GM19193 (cell line): Measurements from ENCODE around the gene HOXC9.

Source experiments
- POLR2A ChIP-seq: IDR thresholded peaks from 4 replicates; pipeline ENCODE4 v1.6.1; 2011; ENCODE audit not compliant: insufficient read depth, insufficient read length; ENCODE audit errors: extremely low read depth

Gene HOXC9

DNA sequence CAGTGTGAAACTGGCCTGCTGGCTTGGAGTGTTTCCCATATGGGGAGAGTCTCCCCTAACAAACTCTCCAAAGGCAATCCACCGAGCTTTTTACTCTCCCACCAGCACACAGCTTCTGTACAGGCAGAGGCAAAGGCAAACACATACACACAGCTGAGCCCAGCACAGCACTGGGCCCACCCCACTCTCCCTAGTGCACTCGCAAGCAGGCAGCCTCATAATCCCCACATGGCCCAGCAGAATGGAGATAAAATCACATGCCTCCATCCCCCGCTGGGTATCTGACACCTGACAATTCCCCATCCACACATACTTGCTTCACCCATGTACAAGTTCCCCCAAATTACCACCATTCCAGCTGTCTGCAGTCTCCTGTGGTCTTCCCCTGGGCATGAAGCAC lies 41.8 kb upstream of the HOXC9 start:
- no peak for TF ChIP-seq POLR2A

DNA sequence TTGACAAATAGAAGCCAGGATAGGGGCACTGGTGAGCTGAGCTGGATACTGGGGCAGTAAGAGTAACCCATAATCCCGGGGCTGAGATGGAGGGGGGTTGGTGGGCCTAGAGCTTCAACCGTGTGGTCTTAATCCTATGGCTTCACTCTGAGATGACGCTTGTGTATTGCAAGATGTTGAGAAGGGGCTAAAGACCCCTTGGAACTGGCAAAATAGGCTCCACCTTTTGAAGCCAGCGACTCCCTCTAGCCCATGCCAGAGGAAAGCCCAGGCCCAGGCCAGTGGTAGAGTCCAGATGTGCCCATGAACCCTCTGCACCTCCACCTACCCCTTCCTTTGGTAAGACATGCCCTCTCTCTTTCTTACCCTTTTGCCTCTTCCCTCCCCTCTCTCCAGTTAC lies 40.6 kb upstream of the HOXC9 start:
- no peak for TF ChIP-seq POLR2A

DNA sequence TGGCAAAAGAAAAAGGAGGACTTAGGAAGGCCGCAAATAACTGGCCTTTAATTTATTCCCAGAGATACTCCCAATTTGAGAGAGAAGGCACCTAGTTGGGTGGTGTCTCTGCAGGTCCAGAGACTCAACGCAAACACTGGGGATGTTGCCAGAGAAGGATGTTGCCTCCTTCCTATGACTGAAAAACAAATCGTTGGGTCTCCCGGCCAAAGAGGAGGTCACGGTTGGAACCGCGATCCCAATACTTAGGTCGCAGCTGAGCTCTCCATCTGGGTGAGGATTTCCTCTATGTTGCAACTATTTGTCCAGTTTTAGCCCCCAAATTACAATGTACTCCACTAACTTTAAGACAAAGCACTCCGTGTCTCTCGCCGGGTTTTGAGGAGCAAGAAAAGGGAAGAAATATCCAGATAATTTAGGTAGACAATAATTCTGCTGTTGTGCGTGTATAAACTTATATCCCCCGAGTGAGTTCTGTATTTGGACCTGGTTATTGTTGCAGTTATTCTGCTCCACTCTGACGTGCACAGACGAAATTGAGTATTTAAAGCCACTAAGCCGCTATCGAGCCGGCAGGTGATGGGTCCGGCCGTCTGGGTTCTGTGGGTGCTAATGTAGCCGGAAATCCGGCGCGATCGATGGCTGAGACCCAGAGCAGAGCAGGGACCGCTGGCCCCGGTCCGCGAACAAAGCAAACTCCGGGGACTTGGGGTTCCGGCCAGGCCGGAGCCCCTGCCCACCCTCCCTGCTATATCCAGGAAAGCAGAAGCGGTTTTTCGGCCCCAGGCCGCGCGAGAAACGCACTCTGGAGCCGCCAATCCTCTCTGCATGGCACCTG lies 39.6 kb upstream of the HOXC9 start:
- no peak for TF ChIP-seq POLR2A

DNA sequence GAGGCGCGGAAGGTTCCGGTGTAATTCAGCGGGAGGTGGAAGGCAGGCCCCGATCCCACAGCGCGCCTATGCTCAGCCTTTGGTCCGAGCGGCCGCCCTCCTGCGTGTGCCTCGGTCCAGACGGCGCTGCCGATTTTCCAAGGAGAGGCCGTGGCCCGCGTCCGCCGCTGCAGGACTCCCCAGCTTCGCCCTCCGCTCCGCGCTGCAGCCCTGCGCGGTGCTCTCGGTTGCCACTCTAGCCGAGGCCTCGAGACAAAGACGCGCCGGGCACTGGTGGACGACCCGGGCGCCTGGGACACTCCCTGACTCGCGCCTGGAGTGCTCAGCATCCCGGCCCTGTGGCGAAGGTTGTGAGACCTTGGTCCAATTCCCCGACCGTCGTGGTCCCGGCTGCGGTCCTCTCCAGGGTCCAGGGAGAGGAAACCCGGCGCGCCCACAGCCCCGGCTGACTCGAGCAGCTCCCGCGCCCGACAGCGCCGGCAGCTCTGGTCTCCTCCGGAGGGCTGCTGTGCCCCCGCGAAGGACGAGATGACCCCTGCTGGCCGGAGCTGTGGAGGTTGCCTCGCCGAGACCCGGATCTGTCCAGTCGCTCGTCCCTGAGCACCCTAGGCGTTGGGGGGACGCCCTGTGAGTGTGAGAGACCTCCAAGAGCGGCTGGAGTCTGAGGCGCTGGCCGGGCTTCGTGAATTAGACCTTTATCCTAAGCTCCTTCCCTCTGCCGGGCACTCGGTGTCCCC lies 38.8 kb upstream of the HOXC9 start:
- TF ChIP-seq POLR2A: no peak

DNA sequence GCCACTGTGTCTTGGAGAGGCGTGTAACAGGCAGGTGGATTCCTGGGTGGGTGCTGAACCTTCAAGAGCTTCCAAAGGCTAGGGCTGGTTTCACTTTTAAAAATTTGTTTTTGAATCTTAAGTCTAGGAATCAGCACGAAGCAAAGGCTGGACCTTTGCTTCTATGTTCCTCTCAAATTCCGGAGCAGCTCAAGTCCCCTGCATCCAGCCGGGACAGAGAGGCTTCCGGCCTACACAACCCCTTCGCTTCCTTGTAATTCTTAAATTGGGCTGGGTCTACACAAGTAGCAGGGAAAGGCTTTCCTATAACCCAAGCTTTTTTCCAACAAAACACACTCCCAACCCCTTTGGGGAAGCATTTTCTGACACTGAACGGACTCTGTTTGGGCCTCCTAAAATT lies 37.0 kb upstream of the HOXC9 start:
- TF ChIP-seq POLR2A: no peak

DNA sequence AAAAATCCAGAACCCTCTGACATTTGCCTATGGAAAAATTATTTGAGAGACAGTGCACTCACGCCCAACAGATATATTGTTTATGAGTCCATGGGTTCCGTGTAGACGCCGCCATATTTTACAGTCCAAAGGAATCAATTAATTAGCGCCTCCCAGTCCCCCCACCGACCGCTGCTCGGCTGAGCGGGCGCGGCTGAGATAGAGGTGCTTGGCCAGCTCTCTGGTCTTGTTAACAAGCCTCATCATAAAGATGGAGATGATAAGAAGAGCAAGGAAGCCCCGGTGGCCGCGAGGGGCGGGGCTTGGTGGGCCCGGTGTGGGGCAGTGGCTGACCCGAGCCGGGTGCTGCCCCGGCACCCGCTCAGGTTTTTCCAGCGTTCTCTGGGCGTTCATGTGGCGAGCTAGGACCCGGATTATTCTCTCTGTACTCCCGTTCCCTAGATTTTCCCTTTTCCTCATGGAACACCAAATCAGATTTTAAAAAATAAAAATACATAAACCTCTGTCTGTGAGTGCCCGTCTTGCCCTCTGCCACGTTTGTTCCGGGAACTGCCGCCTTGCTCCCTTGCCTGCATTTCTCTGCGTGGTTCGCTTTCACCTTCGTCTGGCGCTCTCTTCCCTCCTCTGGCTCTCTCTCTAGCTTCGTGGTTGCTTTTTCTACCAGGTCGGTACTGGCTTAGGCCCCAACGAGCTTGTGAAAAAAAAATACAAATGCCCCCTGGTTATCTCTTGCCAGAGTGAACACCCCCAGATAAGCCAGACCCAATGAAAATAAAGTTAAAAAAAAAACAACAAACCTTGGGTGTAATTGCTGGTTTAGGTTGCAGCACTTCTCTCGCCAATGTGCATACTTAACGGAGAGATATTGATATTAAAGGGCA lies 36.3 kb upstream of the HOXC9 start:
- no peak for TF ChIP-seq POLR2A

DNA sequence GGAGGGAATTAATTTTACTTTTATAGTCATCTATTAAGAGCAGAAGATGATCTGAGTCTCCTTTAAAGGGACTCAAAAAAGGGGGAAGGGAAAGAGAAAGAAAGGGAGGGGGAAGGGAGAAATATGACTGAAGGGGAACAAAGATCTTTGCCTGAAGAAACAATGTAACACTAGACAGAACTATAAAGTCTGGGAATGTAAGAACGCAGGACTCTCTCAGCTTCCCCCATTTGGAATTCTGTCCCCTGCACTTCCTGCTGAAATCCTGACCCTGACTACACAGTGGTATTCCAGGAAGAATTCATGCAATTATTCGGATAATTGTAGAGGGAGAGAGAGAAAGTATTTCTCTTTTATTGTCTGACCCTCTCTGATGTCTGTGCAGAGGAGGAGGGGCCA lies 35.6 kb upstream of the HOXC9 start:
- no peak for TF ChIP-seq POLR2A

DNA sequence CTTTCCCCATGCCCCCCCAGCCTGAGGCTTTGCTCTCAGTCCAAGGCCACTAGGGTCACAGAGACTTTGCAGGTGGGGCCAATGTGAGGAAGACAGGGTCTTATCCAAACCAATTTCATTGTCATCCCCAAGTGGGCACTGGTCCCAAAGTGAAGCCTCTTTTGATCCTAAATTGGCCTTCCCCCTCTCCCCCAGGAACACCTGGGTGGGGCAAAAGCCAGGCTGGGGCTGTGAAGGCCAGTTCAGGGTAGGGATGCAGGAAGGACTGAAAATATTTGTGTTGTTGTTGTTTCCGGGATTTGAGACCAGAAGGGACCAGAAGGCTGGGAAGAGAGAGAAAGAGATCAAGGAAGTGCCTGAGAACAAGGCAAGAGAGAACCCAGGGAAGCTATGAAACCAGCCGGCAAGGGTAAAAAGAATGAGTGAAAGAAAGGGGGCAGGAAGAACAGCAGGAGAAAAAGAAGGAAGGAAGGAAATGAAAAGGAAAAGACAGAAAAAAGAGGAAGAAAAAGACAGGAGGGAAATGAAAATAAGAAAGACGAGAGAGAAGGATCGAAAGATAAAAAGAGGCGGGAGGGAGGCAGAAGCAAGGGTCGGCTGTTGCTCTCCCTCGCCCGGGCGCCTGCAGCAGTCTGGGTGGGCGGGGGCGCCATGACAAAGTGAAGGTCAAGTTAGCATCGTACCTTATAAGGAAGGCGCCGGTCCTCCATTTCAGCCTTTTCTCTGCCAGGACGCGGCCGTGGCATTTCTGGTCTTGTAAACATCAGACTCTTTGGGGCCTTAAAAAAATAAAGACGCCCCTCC lies 34.5 kb upstream of the HOXC9 start:
- TF ChIP-seq POLR2A: no peak

DNA sequence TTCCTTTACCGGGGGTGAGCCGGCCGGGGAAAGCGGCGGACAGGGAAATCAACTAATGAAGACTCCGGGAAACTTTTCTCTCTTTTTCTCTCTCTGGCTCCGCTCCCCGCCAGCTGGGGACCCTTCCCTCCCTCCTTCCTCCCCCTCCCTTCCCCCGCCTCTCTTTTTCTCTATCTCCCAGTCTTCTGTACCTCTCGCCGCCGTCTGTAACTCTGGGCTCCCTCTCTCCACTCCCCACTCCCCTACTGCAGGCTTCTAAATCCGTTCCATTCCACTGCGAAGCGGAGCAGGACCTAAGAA lies 33.9 kb upstream of the HOXC9 start:
- no peak for TF ChIP-seq POLR2A

DNA sequence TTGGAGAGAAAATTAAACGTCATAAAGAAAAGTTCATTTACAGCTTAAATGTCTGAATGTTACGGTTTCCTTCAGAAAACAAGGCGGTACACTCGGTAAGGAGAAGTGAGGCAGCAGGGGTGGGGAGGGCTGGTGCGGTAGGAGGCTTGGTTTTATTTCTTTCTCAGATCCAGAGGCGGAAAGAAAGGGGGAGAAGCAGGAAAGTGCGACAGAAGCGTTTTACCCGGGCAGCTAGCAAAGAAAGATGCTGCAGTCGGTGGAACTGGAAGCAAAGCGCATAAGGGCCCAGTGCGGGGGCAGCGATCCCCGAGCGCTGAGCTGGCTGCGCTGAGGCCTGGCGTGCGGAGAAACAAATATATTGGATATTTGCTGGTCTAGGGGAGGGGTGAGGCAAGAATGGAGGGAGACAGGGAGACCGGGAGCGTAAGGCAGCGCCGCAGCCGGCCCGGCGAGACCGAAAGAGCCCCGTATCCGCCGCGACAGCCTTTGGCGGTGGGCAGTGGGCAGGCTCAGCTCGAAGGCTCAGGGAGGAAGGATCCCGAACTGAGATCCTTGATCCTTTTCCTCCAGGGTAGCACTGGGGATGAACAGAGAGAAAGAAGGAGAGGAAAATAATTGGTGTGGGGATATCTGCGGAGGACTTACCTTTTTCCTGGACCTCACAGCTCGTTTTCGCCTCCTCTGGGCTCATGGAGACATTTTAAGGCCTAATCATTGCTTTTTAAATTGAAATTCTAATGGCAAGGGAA lies 33.4 kb upstream of the HOXC9 start:
- no peak for TF ChIP-seq POLR2A

DNA sequence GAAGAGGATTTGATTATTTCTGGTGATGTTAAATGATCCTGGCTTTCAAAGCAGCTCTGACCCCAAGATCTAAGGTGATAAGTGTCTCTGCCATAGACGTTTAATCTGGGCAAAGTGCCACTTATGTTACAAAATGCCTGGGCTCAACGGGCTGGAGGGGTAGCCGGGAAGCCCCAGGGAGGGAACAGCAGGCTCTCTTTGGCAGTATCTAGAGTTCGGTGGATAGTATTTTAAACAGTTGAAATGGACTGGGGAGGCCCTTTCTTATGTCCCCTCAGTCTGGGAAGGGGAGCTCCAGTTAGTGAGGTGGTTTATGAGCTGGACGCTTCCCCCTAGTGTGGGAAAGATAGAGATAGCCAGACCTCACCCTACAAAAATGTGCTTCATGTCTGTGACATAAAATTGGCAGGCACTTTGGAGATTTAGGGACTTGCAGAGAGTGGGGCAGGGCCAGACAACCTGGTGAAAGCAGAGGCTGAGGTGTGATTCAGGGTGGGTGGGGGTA lies 32.5 kb upstream of the HOXC9 start:
- TF ChIP-seq POLR2A: no peak

DNA sequence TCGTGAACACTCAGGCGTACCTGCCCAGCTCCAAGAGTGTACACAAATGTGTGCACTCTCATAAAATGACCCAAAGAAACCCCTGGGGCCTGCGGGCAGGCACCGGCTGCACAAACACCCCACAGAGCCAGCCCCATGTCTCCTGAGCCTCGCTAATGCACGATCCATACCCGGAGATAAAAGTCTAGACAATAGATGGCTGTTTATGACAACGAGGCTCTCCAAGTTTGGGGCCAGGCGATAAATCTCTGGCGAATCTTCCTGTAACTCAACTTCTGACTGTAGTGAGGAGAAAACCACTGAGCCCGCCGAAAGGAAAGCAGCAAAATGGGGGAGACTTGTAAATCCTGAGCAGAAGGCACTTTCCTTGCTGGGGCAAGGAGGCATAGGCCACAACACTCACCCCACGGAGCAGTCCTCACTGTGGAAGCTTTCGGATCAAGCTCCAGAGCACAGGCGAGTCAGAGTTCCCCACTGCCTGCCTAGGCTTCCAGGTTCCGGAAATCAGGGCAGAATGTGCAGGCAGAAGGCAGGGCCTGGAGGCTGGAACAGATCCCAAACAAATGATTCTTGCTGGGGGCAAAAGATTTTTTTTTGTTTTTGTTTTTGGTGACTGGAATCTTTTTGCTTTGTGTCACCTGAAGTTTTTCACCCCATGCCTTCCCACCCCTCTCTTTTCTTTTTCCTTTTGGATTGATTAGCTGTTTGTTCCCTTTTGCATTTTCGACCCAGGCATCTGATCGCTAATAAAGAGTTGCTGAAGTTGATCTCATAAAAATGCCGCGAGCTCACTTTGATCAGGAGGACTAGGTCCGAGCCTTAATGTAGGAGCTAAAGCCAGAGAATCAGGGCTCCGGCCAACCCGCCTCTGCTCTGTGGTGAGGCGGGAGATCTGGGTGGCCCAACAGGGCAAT lies 31.5 kb upstream of the HOXC9 start:
- no peak for TF ChIP-seq POLR2A
